GM12878 (cell line): ENCODE measurements around the gene HDAC7. TPM values are rescaled to one million over a fixed set of nuclear protein-coding genes. Genes with fewer than 3 reads are reported as not detected.

Experiments
- ATAC-seq: fragments of 200-7000 bp; cut with Tn5 transposase; 3 replicates; pipeline ENCODE4 v1.9.1; 2020; ENCODE audit warnings: mild to moderate bottlenecking, moderate library complexity
- BruUV-seq: library from RNA; stranded (reverse); fragments of 400-500 nt; replicated peaks from 2 replicates; lab custom pipeline; 2021; lab: Mats Ljungman, UMichigan
- CTCF ChIA-PET: fragments of 300-600 bp; sonication (Branson Sonifier 250); formaldehyde crosslinking; extraction: SDS; loops from one replicate; lab custom pipeline; 2021; ENCODE audit warnings: inconsistent platforms; lab: Yijun Ruan, JAX
- POLR2A ChIA-PET: fragments of 350-600 bp; formaldehyde crosslinking; extraction: SDS; loops from one replicate; lab custom pipeline; 2021; ENCODE audit warnings: inconsistent platforms; lab: Charles Lee
- RAD21 ChIA-PET: fragments of 300-600 bp; sonication (Branson Sonifier 250); formaldehyde crosslinking; loops from one replicate; lab custom pipeline; 2023; ENCODE audit warnings: antibody characterized with exemption; ENCODE audit not compliant: unreplicated experiment; lab: Charles Lee
- SMC1A ChIA-PET: fragments of 300-600 bp; sonication (Branson Sonifier 250); formaldehyde crosslinking; loops from one replicate; lab custom pipeline; 2023; ENCODE audit not compliant: unreplicated experiment, uncharacterized antibody; lab: Charles Lee
- DNase-seq: peaks from one replicate; pipeline ENCODE4 v3.0.0-alpha.2; 2011; ENCODE audit warnings: low read depth, low spot score
- FAIRE-seq: peaks from 3 replicates; lab custom pipeline; 2011; peaks lifted over from hg19 to GRCh38; lab: Jason Lieb, UNC
- H2AFZ ChIP-seq: 2 replicates; pipeline ENCODE4 v1.6.0; 2011; ENCODE audit warnings: low read depth, low read length, control low read depth; ENCODE audit not compliant: control insufficient read depth
- H3K27ac ChIP-seq: 2 replicates; pipeline ENCODE4 v1.5.1; 2011; ENCODE audit warnings: control low read depth; ENCODE audit not compliant: control insufficient read depth, insufficient read depth
- H3K27me3 ChIP-seq, 2 experiments: replicated peaks in 1 of 2; 2 replicates each; pipeline versions ENCODE4 v1.6.0 to v1.6.1; 2011; ENCODE audit warnings: low read length in 1 of 2; ENCODE audit not compliant: control insufficient read depth in 2 of 2, insufficient read depth in 2 of 2
- H3K36me3 ChIP-seq, 2 experiments: 2 replicates each; pipeline ENCODE4 v1.5.1; 2011; ENCODE audit warnings: low read length in 1 of 2; ENCODE audit not compliant: control insufficient read depth in 2 of 2, insufficient read depth in 2 of 2
- H3K4me1 ChIP-seq: 2 replicates; pipeline ENCODE4 v1.6.1; 2011; ENCODE audit warnings: mild to moderate bottlenecking, low read length, moderate library complexity, mixed read lengths; ENCODE audit not compliant: control insufficient read depth, insufficient read depth
- H3K4me2 ChIP-seq: 2 replicates; pipeline ENCODE4 v1.6.0; 2011; ENCODE audit warnings: control low read depth; ENCODE audit not compliant: control insufficient read depth, insufficient read depth
- H3K4me3 ChIP-seq: fragments of 200-600 bp; sonication (generic); 2 replicates; pipeline ENCODE4 v1.5.1; 2016
- H3K79me2 ChIP-seq: 2 replicates; pipeline ENCODE4 v1.6.0; 2011; ENCODE audit warnings: low read length; ENCODE audit not compliant: control insufficient read depth, insufficient read depth
- H3K9ac ChIP-seq: 2 replicates; pipeline ENCODE4 v1.8.0; 2011; ENCODE audit warnings: low read length, control low read depth, mixed read lengths; ENCODE audit not compliant: control insufficient read depth, insufficient read depth
- H3K9me3 ChIP-seq: replicated peaks from 3 replicates; pipeline ENCODE4 v1.5.1; 2011; ENCODE audit warnings: mild to moderate bottlenecking, low read length; ENCODE audit not compliant: control insufficient read depth, insufficient read depth
- H4K20me1 ChIP-seq: 2 replicates; pipeline ENCODE4 v1.6.0; 2011; ENCODE audit not compliant: control insufficient read depth, insufficient read depth
- BCLAF1 ChIP-seq: fragments of 450-650 bp; IDR thresholded peaks from 2 replicates; pipeline ENCODE4 v1.6.1; 2017; ENCODE audit warnings: antibody characterized with exemption, mild to moderate bottlenecking, moderate library complexity
- CTCF ChIP-seq, 3 experiments: IDR thresholded peaks in 2 of 3; conservative IDR thresholded peaks in 1 of 3; 2 replicates each; pipeline ENCODE4 v1.5.1; 2011; ENCODE audit warnings: low read depth in 3 of 3, low read length in 3 of 3, mild to moderate bottlenecking in 3 of 3, control low read depth in 2 of 3, moderate library complexity in 2 of 3, inconsistent platforms in 1 of 3, mixed read lengths in 1 of 3; ENCODE audit not compliant: control insufficient read depth in 2 of 3, insufficient read depth in 1 of 3; ENCODE audit errors: extremely low read depth in 1 of 3
- FOXK2 ChIP-seq: fragments of 450-650 bp; IDR thresholded peaks from 2 replicates; pipeline ENCODE4 v1.6.1; 2017; ENCODE audit warnings: mild to moderate bottlenecking, moderate library complexity
- HCFC1 ChIP-seq: fragments of 150-350 bp; IDR thresholded peaks from 2 replicates; pipeline ENCODE4 v1.6.1; 2014; ENCODE audit warnings: low read length
- HDAC2 ChIP-seq: fragments of 200-600 bp; sonication (generic); IDR thresholded peaks from 2 replicates; pipeline ENCODE4 v1.6.1; 2017
- PAX8 ChIP-seq: fragments of 450-650 bp; IDR thresholded peaks from 2 replicates; pipeline ENCODE4 v1.6.1; 2017; ENCODE audit warnings: mild to moderate bottlenecking, moderate library complexity
- POLR2AphosphoS2 ChIP-seq: IDR thresholded peaks from 2 replicates; pipeline ENCODE4 v1.6.1; 2011; ENCODE audit warnings: low read depth, mild to moderate bottlenecking, low read length, improper control_type of control experiment, moderate library complexity
- SREBF2 ChIP-seq: IDR thresholded peaks from 2 replicates; pipeline ENCODE4 v1.6.1; 2012; ENCODE audit warnings: mild to moderate bottlenecking, low read length
- TCF3 ChIP-seq: IDR thresholded peaks from 2 replicates; pipeline ENCODE4 v1.6.1; 2012; ENCODE audit warnings: low read depth, mild to moderate bottlenecking, low read length, borderline replicate concordance; ENCODE audit not compliant: insufficient read depth
- WGBS: methylation state at CpG from one replicate; pipeline ENCODE4 v1.1.6; 2016; ENCODE audit warnings: low lambda C conversion rate; ENCODE audit not compliant: insufficient replicate concordance, insufficient coverage; ENCODE audit errors: missing lambda C conversion rate; 5-methylcytosine and 5-hydroxymethylcytosine counted together
- in situ Hi-C: fragments of 300-500 bp; cut with MboI; formaldehyde crosslinking; loops from 9 replicates; pipeline ENCODE4 v1.14.3; 2018; ENCODE audit warnings: mixed read lengths
- intact Hi-C: fragments of 100-400 bp; cut with micrococcal nuclease; formaldehyde crosslinking; loops from one replicate; pipeline ENCODE4 v1.14.2; 2022; ENCODE audit not compliant: unreplicated experiment
- polyA plus RNA-seq, 11 experiments: library from polyadenylated mRNA; depleted of rRNA in 4 of 11; unstranded in 6 of 11; stranded (reverse) in 5 of 11; fragments of >200 nt; fragmentation: Nextera tagmentation in 4 of 11; fragmentation: Illumina TruSeq in 1 of 11; extraction: Ambion mirVana in 4 of 11; extraction: Trizol in 1 of 11; gene quantifications; 1 replicate in 1 of 11; 2 replicates in 10 of 11; pipeline versions ENCODE4 v1.2.1 to v1.2.3, GENCODE V29; 2011 to 2016; ENCODE audit warnings: inconsistent platforms in 2 of 11, missing spikeins in 2 of 11, low read depth in 1 of 11
- total RNA-seq, 4 experiments: library from RNA; depleted of rRNA in 3 of 4; stranded (reverse); fragments of >200 nt in 3 of 4; fragmentation: Illumina TruSeq in 1 of 4; extraction: Trizol in 1 of 4; gene quantifications; 2 replicates each; pipeline versions ENCODE4 v1.2.1 to v1.2.3, GENCODE V29; 2013 to 2021
- TF ChIP-seq, protein P1 (sequence below): fragments of 450-650 bp; IDR thresholded peaks from 2 replicates; pipeline ENCODE4 v1.6.1; 2017; ENCODE audit warnings: borderline replicate concordance
- TF ChIP-seq, protein P2 (sequence below): fragments of 450-650 bp; formaldehyde crosslinking; IDR thresholded peaks from 2 replicates; pipeline ENCODE4 v1.5.0; 2022; ENCODE audit warnings: mild to moderate bottlenecking, missing genetic modification characterization
- TF ChIP-seq, protein P3 (sequence below): fragments of 450-650 bp; IDR thresholded peaks from 2 replicates; pipeline ENCODE4 v1.6.1; 2017; ENCODE audit warnings: low read depth, mild to moderate bottlenecking, moderate library complexity

The HDAC7 gene
- total and polyA plus RNA-seq, 10 of the 15 experiments (the other 5 are each of a cell fraction or from before 2014, with no cell fraction given) = 0.47 to 18.3 (median 5.4) TPM

GRCh38 chr12:47852096-47852571 lies 32.4 kb upstream of the HDAC7 start:
- SMC1A ChIA-PET = interaction anchor here (1.4 to 1.5 kb wide), 2 partner anchors 34 to 97 kb away, joined by 3 to 5 read pairs; no protein-coding TSS in a partner anchor
- no TSS peak for BruUV-seq
- no peaks in the 10 kb centered on the region for H3K79me2 ChIP-seq
- ATAC-seq (no peak), DNase-seq (no peak), FAIRE-seq (no peak)
- no peak overlapping the region for H3K27ac ChIP-seq
- no peaks in the 10 kb centered on the region for H4K20me1 ChIP-seq
- in situ Hi-C loops = no loop called here
- WGBS = 87% methylated on average over 10 of the region's 10 CpGs
- no peaks in the 10 kb centered on the region for H3K9me3 ChIP-seq
- no peak overlapping the region for H3K9ac ChIP-seq
- CTCF ChIA-PET = interaction anchor here (1.0 to 2.2 kb wide), 4 partner anchors 10 to 98 kb away, joined by 3 to 6 read pairs (median 4); no protein-coding TSS in a partner anchor
- POLR2A ChIA-PET = interaction anchor here (0.8 kb wide), 1 partner anchor 18 kb away, joined by 3 read pairs; no protein-coding TSS in a partner anchor
- H3K4me1 ChIP-seq = no peaks in the 10 kb centered on the region
- H3K4me3 ChIP-seq = no peak overlapping the region
- RAD21 ChIA-PET = interaction anchor here (1.4 kb wide), 1 partner anchor 34 kb away, joined by 4 read pairs; no protein-coding TSS in a partner anchor
- no peak overlapping the region for H3K4me2 ChIP-seq
- H2AFZ ChIP-seq = no peak overlapping the region
- no peaks in the 10 kb centered on the region for H3K36me3 ChIP-seq
- intact Hi-C loops = no loop called here
- no peaks in the 10 kb centered on the region for H3K27me3 ChIP-seq
- TF ChIP-seq HCFC1 (no peak), SREBF2 (no peak), POLR2AphosphoS2 (no peak), TCF3 (no peak), FOXK2 (no peak), BCLAF1 (no peak), HDAC2 (no peak), CTCF (IDR thresholded peaks at IDR 0.05 in 2 of 3, conservative IDR thresholded peaks at IDR 0.05 in 1 of 3; ENCODE audit: control insufficient read depth in 2 of 3, extremely low read depth in 1 of 3, insufficient read depth in 1 of 3, low read depth in 3 of 3, low read length in 3 of 3) (no peak), PAX8 (no peak)
- TF ChIP-seq, protein P1, sequence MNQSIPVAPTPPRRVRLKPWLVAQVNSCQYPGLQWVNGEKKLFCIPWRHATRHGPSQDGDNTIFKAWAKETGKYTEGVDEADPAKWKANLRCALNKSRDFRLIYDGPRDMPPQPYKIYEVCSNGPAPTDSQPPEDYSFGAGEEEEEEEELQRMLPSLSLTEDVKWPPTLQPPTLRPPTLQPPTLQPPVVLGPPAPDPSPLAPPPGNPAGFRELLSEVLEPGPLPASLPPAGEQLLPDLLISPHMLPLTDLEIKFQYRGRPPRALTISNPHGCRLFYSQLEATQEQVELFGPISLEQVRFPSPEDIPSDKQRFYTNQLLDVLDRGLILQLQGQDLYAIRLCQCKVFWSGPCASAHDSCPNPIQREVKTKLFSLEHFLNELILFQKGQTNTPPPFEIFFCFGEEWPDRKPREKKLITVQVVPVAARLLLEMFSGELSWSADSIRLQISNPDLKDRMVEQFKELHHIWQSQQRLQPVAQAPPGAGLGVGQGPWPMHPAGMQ = no peak
- TF ChIP-seq, protein P2, sequence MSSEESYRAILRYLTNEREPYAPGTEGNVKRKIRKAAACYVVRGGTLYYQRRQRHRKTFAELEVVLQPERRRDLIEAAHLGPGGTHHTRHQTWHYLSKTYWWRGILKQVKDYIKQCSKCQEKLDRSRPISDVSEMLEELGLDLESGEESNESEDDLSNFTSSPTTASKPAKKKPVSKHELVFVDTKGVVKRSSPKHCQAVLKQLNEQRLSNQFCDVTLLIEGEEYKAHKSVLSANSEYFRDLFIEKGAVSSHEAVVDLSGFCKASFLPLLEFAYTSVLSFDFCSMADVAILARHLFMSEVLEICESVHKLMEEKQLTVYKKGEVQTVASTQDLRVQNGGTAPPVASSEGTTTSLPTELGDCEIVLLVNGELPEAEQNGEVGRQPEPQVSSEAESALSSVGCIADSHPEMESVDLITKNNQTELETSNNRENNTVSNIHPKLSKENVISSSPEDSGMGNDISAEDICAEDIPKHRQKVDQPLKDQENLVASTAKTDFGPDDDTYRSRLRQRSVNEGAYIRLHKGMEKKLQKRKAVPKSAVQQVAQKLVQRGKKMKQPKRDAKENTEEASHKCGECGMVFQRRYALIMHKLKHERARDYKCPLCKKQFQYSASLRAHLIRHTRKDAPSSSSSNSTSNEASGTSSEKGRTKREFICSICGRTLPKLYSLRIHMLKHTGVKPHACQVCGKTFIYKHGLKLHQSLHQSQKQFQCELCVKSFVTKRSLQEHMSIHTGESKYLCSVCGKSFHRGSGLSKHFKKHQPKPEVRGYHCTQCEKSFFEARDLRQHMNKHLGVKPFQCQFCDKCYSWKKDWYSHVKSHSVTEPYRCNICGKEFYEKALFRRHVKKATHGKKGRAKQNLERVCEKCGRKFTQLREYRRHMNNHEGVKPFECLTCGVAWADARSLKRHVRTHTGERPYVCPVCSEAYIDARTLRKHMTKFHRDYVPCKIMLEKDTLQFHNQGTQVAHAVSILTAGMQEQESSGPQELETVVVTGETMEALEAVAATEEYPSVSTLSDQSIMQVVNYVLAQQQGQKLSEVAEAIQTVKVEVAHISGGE = no peak
- TF ChIP-seq, protein P3, sequence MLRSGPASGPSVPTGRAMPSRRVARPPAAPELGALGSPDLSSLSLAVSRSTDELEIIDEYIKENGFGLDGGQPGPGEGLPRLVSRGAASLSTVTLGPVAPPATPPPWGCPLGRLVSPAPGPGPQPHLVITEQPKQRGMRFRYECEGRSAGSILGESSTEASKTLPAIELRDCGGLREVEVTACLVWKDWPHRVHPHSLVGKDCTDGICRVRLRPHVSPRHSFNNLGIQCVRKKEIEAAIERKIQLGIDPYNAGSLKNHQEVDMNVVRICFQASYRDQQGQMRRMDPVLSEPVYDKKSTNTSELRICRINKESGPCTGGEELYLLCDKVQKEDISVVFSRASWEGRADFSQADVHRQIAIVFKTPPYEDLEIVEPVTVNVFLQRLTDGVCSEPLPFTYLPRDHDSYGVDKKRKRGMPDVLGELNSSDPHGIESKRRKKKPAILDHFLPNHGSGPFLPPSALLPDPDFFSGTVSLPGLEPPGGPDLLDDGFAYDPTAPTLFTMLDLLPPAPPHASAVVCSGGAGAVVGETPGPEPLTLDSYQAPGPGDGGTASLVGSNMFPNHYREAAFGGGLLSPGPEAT = no peak
